ENCODE data around the gene EIF3L.
A peak's percentile ranks its signal among the peaks of the same experiment; 100 is the strongest.

Gene EIF3L

DNA sequence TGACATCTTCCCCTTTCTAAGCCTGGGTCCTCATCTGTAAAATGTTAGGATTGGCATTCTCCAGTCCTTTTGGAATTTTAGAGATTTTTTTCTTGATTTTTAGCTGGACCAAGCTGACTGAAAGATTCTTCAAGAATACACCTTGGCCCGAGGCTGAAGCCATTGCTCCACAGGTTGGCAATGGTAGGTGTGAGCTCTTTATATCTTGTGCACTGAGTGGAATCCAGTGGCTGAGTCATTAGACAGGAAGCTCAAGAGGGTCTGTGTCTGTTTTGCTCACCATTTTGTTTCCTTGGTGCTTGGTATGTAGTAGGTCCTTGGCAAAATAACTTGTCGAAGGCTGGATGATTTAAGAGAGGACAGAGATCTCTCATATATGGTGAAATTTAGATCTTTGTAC is 6.2 kb downstream of the EIF3L start:
- no peak for DNase-seq

DNA sequence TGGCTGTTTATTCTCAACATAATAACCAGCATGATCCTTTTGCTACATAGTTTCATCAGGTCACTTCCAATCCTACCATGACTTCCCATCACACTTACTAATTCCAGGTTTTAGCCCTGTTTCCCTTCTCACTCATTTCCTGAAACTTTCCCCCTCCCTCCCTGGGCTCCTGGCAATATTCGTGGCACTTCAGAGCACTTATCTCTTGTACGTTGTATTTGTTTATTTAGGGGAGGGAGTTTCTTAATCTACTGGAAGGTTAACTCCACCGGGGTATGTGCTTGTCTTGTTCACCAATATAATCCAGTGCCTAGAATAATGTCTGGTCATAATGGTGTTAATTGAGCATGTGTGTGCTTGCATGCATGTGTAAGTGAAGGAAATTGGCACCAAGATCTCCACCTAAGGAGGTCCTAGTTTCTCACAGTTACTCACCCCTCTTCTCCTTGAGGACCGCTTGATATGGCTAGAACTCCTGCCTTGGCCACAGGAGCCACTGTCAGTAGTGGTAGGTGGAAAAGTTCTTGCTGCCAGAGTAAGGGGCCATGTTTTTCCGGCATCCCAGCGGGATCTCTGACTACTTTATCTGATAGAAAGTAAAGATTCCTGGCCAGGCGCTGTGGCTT is 11.7 kb downstream of the EIF3L start:
- DNase-seq: no peak

DNA sequence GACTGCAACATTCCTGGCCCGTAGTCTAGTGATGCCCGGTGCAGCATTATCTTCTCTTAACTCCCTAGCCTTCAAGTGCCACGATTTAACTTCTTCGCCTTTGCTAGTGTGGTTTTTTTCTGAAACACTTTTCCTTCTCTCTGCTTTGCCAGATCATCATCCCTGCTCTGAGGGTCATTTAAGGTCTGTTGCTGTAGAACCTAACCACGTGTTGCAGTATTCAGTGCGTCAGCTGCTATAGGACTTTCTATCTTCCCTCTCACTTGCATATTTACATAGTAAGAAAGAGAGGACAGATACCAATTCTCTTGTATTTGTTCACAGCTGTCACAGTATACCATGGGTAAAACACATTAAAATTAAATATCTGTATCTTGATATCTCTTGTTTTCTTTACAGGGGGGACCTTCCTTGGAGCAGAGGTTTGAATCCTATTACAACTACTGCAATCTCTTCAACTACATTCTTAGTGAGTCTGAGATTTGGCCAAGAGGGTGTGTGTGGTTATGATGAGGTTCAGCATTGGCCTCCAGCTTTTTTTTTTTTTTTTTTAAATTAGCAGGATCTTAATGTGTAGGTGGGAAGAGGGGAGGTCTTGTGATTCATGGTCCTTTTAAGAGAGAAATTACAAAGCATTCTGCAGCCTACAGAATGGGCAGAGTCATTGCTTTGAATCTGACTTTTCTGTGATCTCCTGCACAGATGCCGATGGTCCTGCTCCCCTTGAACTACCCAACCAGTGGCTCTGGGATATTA is 13.5 kb downstream of the EIF3L start:
- no peak for DNase-seq

DNA sequence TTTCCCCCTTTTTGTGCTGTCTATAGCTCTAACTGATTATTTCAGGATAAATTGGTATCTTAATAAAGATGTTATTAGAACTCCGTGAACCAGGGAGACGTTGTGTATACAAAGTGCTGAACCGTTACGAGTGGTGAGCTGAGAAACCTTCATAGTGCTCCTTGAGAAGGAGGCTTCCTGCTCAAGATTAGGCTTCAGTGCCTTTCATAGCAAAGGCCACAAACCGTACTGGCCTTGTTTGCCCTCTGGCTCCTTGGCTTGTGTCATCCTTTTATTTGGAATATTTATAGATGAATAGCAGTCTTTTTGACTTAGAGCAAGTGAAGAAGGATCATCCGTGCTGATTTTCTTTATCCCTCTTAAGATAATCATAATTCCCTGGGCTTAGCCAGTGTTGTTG is 16.3 kb downstream of the EIF3L start:
- DNase-seq: no peak

DNA sequence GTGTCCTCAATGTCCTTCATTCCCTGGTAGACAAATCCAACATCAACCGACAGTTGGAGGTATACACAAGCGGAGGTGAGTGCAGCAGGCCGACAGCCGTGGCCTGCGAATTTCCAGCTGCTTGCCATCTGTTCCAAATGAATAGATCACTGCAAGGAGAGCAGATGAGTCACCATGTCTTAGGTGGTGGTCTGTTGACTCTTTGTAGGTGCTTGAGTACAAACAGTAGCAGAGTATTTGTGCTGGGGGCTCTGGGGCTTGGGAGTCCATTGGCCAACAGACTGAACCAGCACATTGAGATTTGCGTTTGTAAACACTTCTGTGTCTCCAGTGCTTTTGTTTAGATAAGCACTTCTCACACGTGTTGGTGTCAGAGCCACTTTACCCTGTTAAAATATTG is 21.1 kb downstream of the EIF3L start:
- no peak for DNase-seq

DNA sequence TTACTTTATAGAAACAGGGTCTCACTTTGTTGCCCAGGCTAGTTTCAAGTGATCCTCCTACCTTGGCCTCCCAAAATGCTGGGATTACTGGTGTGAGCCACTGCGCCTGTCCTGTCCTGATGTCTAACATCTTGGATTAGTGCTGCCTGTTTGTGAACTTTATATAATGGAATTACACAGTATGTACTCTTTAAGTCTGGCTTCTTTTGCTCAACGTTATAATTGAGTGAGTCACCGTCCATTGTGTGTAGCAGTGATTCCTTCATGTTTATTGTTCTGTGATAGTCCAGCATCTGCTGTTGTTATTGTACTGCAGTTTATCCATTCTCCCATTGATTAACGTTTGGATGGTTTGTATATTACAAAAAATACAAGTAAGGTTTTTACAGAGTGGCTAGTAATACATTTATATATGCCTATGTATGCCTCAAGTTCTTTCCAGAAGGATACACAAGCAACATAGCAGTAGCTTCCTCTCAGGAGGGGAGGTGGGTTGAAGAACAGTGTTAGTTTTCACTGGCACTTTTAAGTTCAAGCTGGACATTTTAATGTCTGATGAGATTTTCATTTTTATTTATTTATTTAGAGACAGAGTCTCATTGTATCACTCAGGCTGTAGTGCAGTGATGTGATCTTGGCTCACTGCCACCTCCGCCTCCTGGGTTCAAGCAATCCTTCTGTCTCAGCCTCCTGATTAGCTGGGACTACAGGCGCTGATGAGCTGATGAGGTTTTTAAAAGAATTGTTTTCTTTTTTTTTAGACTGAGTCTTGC is 31.6 kb downstream of the EIF3L start:
- DNase-seq: peak; percentile 70

DNA sequence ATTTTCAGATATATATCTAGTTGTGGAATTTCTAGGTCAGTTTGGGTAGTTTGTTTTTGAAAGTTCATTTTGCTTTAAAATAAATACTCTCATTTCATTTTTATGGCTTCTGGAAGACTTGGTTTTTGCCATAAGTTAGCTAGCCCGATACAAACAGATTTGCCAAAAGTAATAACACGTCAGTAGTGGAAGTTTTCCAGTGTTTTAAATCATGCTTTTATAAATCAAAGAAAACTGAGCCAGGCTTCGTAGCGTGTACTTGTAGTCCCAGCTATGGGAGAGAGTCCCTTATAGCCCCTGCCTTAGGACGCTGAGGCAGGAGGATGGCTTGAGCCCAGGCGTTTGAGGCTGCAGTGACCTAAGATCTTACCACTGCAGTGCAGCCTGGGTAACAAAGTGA is 35.2 kb downstream of the EIF3L start:
- DNase-seq: peak; percentile 35

DNA sequence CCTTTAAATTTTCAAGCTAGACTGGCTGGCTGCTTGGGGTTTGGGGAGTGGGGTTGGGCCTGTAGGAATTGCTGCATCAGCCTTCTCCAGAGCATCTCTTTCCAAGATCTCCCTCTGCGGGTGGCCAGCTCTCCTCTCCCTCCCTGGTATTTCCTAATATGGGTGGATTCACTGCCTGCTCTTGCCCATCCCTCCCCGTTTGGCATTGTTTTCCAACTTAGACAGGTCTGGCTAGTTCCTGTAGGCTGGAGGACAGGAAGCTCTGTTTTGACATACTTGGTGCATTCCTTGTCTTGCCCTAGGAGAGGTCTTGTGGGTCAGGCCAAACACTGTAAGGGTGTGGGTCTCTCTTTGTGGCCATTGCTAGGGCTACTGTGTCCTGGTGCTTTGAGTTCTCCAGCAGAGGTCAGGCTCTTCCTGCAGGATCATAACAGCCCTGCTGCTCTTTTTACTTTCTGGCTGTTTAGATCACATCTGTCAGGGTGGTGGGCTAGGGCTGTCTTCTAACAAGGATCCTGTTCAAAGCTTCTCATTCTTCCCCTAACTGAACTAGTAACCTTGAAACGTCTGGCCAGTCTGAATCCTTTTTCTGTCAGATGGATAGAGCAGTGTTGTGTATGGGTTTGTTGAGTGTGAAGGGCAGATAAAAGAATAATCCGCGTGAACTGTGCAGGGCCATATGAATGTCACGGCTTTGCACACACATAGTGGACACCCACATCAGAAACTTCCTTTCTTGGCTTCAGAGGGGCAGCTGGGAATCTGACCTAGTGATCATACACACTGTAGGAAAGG is 38.6 kb downstream of the EIF3L start:
- peak; percentile 98 for DNase-seq

DNA sequence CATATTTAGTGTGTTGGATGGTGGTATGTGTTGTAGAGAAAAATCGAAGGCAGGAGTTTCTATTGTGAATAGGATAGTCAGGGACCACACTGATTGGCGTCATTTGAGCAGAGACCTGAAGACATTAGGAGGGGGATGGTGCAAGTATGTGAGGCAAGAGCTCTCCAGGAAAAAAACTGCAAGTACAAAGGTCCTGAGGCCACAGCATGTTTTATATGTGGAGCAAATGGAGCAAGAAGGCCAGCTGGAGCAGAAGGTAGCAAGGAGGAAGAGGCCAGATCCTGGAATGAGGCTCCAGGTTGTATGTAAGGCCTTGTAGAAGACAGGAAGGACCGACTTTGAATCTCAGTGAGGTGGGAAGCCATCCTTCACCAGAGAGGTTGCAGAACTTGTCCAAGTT is 42.7 kb downstream of the EIF3L start:
- DNase-seq: no peak

DNA sequence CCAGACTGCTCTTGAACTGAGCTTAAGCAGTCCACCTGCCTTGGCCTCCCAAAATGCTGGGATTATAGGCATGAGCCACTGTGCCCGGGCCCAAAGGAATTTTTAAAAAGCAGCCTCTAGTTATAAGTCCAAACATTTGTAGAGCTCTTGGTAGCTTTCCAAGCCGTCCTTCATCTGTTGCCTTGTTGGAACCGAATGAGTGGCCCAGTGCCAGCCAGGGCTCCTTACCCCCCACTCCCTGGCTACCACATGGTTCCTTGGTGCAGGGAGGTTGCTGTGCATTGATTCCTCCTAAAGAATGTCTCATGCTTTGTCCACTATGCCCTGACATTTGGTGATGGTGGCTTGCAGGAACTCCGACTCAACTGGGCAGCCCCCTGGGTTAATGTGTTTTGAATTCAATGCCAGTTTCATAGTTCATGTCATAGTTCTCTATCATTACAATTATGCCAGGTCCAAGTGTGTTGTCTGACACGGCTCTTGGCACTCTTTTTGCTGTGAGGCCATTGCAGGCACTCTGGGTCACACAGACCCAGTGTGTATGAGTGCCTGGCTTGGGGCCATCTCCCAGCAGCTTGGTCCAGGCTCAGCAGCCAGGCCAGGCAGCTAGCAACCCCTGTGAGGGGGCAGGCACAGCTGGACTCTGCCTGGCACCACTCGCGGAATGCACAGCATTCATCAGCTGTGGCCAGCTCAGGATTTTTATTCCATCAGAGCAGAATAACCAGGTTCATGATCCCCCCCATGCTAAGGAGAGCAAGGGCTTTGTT is 43.5 kb downstream of the EIF3L start:
- DNase-seq: no peak

DNA sequence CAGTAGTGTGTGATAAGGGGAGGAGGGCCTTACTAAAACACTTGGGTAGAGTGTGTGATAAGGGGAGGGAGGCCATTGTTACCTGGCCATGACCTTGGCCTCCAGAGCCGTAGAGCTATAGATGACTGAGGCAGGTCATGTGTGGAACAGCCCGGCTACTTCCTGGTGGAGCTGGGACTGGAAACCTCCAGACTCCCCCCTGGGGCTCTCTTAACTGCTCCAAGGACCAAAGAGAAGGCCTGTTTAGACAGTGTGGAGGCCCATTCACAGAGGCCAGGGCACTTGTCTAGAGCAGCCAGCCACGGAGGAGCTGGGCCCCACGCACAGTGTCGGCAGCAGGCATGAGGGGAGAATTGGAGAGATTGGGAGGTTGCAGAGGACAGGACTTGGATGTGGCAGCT is 44.4 kb downstream of the EIF3L start:
- DNase-seq: no peak

DNA sequence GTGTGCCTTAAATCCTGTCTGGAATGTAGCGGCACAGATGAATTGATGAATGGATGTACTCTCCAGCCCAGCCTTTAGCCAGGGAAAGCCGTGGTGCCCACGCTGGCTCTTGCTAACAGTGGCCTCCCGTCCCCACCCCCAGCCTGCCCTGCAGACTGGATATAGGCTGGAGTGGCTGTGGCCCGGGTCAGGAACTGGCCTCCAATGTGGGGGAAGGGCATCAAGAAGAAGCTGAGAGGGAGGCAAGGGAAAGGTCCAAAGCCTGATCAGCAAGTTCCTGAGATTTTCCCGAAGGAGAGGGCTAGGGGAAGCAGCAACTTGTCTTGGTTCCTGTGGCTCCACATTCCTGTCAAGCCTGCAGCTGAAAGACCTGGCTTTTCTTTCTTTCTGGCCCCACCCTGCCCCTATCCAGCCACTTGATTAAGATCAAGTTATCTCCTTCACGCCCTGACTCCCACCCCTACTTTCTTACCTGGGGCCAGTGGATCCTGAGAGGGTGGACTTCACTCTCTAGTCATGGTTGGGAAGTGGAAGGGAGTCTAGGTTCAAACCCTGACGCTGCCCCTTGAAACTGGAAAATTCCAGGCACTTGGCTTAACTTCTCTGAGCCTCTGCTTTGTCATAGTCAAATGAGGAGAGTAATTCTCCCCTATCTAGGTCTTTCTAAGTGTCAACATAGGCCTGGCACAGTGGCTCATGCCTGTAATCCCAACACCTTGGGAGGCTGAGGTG is 45.9 kb downstream of the EIF3L start:
- no peak for DNase-seq

DNA sequence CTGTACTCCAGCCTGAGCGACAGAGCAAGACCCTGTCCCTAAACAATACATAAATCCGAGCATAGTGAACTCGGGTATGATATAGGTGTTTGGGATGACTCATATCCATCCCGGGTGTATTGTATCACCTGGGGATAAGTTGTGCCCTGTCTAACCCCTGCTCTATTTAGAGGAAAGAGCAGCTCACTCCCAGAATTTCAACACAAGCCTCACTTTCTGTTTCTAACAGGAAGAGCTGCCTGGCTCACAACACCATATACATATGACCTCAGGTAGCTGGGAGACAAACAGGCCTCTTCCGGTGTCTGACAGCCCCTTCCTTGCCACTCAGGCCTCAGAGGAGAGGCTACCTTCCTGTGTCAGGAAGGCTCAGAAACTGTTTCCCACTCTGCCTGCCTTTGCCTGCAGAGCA is 47.0 kb downstream of the EIF3L start:
- no peak for DNase-seq

DNA sequence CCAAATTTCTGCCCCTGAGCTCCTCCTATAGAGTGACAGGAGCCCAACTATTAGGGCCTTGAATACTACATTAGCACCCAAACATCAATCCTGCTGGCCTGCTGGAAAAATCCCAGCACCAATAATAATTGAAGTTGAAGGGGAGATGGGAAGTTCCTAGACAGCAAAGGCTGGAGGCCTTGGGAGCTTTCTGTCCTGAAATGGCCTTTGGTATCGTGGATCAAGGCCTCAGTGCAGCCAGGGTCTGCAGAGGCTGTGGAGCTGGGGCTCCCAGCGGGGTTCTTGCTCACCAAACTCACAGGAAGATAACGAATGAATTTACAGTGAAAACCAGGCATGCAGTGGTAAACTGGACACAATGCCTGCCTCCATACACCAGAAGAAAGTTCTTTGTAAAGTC is 47.7 kb downstream of the EIF3L start:
- DNase-seq: no peak

DNA sequence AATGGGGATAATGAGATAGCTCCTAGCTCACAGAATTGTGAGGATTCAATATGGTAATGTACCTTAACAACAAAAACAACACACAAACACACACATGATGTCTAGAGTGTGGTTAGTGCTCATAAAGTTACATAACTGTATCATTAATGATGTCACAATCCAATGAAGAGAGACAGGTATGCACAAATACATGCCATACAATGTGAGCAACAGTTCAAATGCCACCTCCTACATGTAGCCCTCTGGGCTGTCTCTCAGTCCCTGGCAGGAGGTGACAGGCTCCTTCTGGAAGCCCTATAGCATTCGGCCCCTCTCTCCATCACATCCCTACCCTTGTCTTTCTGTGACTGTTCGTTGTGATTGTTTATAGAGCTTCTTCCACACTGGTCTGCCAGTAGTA is 48.6 kb downstream of the EIF3L start:
- no peak for DNase-seq

DNA sequence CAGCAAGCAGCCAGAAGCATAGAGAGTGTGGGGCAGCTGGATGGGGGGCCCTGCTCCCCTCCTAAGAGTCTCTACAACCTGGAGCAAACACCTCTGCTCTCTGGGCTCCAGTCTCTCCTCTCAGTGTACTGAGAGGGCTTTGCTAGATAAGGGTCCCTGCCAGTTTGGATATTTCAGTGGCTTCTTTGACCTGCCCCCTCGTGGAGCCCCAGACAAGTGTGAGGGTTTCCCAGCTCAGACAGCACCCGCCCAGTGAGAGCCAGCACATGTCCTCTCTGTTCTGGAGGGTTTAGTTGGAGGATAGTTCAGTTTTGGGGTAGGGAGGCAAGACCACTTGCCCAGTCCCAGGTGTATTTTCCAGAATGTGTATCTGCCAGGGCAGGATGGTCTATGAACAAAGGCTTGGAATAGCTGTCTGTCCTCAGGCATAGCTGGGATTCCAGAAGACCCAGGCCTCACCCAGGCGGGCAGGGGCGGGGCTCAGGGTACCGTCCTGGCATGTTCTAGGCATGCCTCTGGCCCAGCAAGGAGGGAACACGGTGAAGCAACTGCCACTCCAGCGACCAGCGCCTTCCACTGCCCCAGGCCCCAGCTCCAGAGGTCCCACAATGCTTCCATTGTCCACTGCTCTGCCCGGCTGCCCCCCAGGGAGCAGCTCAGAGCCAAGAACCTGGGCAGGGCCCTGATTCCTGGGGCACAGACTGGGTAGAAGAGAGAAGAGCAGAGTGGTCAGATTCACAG is 49.4 kb downstream of the EIF3L start:
- DNase-seq: peak; percentile 40

DNA sequence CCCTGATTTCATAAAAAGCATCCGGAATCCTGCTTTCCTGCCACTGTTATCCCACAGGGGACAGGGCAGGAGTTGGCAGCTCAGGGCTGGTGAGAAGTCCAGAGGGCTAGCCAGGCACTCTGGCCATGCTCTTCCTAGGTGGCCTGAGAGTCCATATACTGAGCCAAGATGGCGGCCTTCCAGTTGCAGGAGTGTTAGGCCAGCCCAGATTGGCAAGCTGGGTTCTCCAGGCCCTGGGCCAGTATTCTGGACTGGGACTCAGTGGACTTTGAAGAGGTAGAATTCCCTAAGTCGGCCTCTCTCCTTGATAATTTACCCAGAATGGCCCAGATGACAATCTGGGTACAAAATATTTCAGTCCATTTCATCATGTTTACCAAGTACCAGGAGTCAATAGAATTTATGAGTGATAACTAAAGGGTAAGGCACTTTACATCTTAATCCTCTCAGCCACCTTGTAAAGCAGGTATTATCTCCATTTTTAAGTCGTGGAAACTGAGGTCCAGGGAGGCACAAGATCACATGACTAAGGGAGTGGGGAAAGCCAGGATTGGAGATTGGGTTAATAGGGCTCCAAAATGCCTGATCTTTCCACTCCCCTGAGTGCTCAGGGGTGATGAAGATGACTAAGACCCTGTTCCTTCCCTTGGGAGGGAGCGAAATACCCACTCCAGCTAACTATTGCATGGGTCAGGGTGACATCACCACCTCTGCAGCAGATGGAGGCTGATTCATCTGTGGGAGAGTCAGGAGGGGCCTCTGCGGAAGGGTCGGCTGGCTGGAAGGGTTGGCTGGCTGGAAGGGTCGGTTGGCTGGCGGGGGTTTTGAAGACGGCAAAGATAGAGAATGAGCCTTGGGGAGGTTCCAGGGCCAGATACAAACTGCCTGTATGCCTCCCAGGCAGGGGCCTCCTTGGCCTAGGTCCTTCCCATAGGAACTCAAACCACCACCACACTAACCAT is 55.6 kb downstream of the EIF3L start:
- DNase-seq: peak; percentile 100

DNA sequence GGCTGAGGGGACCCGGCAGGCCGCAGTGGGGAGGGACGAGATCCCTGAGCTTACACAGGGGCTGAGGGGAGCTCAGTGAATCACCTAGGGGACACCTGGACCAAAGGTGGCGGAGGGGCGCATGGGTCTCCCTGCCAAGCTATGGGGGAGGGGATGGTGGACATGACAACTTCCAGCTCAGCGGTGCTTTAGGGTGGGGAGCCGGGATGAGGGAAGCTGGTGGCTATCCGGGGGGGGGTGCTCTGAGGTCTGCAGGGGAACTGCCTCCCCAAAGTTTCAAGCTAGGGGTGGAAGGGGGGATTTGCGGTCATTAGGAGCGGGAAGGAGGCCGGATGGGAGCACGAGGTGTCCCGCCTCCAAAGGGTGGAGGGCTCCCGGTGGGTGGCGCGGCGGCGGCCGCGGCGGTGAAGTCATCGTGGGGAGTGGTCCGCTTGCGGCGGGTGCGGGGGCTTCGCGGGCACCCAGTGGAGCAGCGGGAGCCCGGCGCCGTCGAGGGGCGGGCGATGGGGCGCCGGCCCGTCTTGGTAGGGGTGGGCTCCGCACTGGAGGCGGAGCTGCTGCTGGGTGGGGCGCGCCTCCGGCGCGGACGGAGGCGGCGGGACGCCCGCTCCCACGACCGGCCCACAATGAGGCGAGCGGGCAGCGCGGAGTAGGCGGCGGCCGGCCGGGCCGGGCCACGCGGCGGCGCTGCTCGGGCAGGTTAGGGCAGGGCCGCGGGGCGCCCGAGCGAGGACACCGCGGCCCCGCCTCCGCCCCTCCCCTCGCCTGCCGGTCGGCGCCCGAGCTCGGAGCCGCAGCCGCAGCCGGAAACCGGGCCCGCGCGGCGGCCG is 56.5 kb downstream of the EIF3L start, which contains the start of gene MICALL1:
TSS of gene MICALL1 (plus strand) at position 764 of the 830 bp plus-strand sequence. CDS start 126 bp downstream, outside the sequence.
- DNase-seq: peak; percentile 88

Measured in fibroblast of skin of back (primary cell).